ENCODE measurements around the gene SNRPD3. TPM values are rescaled to one million over a fixed set of nuclear protein-coding genes. Genes with fewer than 3 reads are reported as not detected.
"Not testable (repeated sequence)": the region's sequence is repeated elsewhere in the genome, so short reads cannot be mapped to it uniquely, and the experiment has no call there.

SNRPD3 gene
- total and polyA plus RNA-seq, 12 donors: 55.7 to 223 (median 87.8) TPM

- H3K4me3 ChIP-seq; H3K27ac ChIP-seq; H3K4me1 ChIP-seq (replicated peaks in 1 of 2); H3K27me3 ChIP-seq; DNase-seq; H3K36me3 ChIP-seq (replicated peaks in 1 of 2); H3K9me3 ChIP-seq (replicated peaks in 1 of 3); intact Hi-C loops (cut with DNase I): not testable (repeated sequence)
- 83 to 94% (median 88%) methylated on average over 2 to 15 of the region's 15 CpGs for WGBS, 4 donors
Observed at GRCh38 chr22:24614794-24615193, 59.0 kb downstream of the SNRPD3 start.

DNA sequence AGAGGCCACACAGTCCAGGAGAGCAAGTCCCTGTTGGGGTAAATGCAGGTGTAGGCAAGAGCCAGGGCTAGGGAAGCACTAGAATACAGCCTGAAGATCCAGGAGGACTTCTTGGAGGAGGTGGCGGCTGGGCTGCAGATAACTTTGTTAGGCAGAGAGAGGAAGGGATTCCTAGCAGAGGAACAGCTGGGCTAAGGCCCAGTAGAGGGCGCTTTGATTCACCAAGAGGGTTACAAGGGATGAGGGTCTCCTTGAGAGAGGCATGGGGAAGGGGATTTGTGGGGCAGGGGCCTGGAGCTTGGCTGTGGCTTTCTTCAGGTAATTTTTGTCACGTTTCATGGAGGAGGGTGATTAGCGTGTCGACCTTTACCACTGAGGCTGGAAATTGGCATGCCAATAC lies 65.4 kb downstream of the SNRPD3 start:
- H3K36me3 ChIP-seq (replicated peaks in 1 of 2); H3K27me3 ChIP-seq; H3K4me3 ChIP-seq; intact Hi-C loops (cut with DNase I); H3K27ac ChIP-seq; DNase-seq; H3K4me1 ChIP-seq (replicated peaks in 1 of 2); H3K9me3 ChIP-seq (replicated peaks in 1 of 3): not testable (repeated sequence)
- 66 to 74% (median 71%) methylated on average over 3 to 4 of the region's 5 CpGs for WGBS, 4 donors

- H3K36me3 ChIP-seq (replicated peaks in 1 of 2); H3K27me3 ChIP-seq; H3K9me3 ChIP-seq (replicated peaks in 1 of 3); DNase-seq; H3K4me1 ChIP-seq (replicated peaks in 1 of 2); H3K27ac ChIP-seq; H3K4me3 ChIP-seq; intact Hi-C loops (cut with DNase I): not testable (repeated sequence)
- WGBS, 4 donors: 63 to 79% (median 70%) methylated on average over 2 of the region's 2 CpGs
Observed at GRCh38 chr22:24622596-24622995, 66.8 kb downstream of the SNRPD3 start.

Other genes with a start within 250 kb of the SNRPD3 start
- gene ADORA2A, start 128.4 kb upstream of the SNRPD3 start, total RNA-seq: 10 to 100 TPM in 4 of 9 donors, 1 to 10 TPM in 5; 5.1 to 16.4 (median 6.6) TPM
- 1 to 10 TPM; 2.9 to 8.5 (median 3.9) TPM for gene ADORA2A, start 128.4 kb upstream of the SNRPD3 start, polyA plus RNA-seq
- gene UPB1, start 60.7 kb upstream of the SNRPD3 start, total RNA-seq: 1 to 10 TPM in 2 of 9 donors, under 1 TPM in 6, not detected in 1; 0.11 to 2.2 (median 0.32) TPM
- gene UPB1, start 60.7 kb upstream of the SNRPD3 start, polyA plus RNA-seq: under 1 TPM; 0.11 to 0.48 (median 0.34) TPM
- 100 to 1,000 TPM in 6 of 9 donors, 10 to 100 TPM in 3; 91.2 to 162 (median 114) TPM for gene GUCD1, start 861 bp upstream of the SNRPD3 start, total RNA-seq
- gene GUCD1, start 861 bp upstream of the SNRPD3 start, polyA plus RNA-seq: 100 to 1,000 TPM in 2 of 3 donors, 10 to 100 TPM in 1; 75.4 to 123 (median 107) TPM
- 10 to 100 TPM in 1 of 9 donors, 1 to 10 TPM in 8; 2.2 to 10.8 (median 5.4) TPM for gene LRRC75B, start 37.1 kb downstream of the SNRPD3 start, total RNA-seq
- 10 to 100 TPM in 2 of 3 donors, 1 to 10 TPM in 1; 1.5 to 48.3 (median 20.4) TPM for gene LRRC75B, start 37.1 kb downstream of the SNRPD3 start, polyA plus RNA-seq
- 10 to 100 TPM in 1 of 9 donors, 1 to 10 TPM in 8; 1.2 to 59.8 (median 3.9) TPM for gene GGT1, start 47.2 kb downstream of the SNRPD3 start, total RNA-seq
- gene GGT1, start 47.2 kb downstream of the SNRPD3 start, polyA plus RNA-seq: 10 to 100 TPM in 1 of 3 donors, 1 to 10 TPM in 1, under 1 TPM in 1; 0.97 to 13.3 (median 9.8) TPM
- gene PIWIL3, start 218.7 kb downstream of the SNRPD3 start, total RNA-seq: not detected
- not detected for gene PIWIL3, start 218.7 kb downstream of the SNRPD3 start, polyA plus RNA-seq